IPS-18a (cell line): ENCODE results near the gene PRSS53.

Experiments
- H3K27ac ChIP-seq: one replicate; pipeline ENCODE4 v1.5.1; 2013; ENCODE audit warnings: low read length
- H3K27me3 ChIP-seq: one replicate; pipeline ENCODE4 v1.6.1; 2013; ENCODE audit warnings: mild to moderate bottlenecking, low read length; ENCODE audit not compliant: control insufficient read depth, insufficient read depth
- H3K36me3 ChIP-seq: one replicate; pipeline ENCODE4 v1.6.1; 2013; ENCODE audit warnings: low read depth, low read length; ENCODE audit not compliant: control insufficient read depth
- H3K4me1 ChIP-seq: one replicate; pipeline ENCODE4 v1.6.1; 2013; ENCODE audit warnings: low read depth, low read length; ENCODE audit not compliant: control insufficient read depth
- H3K4me3 ChIP-seq: one replicate; pipeline ENCODE4 v1.5.1; 2013; ENCODE audit warnings: low read length
- H3K9ac ChIP-seq: one replicate; pipeline ENCODE4 v1.6.1; 2013; ENCODE audit warnings: mild to moderate bottlenecking, low read length, moderate library complexity
- H3K9me3 ChIP-seq: one replicate; pipeline ENCODE4 v1.6.1; 2013; ENCODE audit warnings: low read depth, low read length; ENCODE audit not compliant: control insufficient read depth

The PRSS53 gene

GRCh38 chr16:31043352-31043751 is 45.4 kb downstream of the PRSS53 start:
- Histone ChIP-seq H3K27ac (no peak overlapping the region), H3K9me3 (no peaks in the 10 kb centered on the region), H3K4me1 (no peaks in the 10 kb centered on the region), H3K36me3 (no peaks in the 10 kb centered on the region), H3K9ac (no peak overlapping the region), H3K27me3 (no peaks in the 10 kb centered on the region), H3K4me3 (no peak overlapping the region)

- no peak overlapping the region for H3K27ac ChIP-seq
- H3K9ac ChIP-seq = no peak overlapping the region
- H3K4me3 ChIP-seq = no peak overlapping the region
- H3K27me3 ChIP-seq = no peaks in the 10 kb centered on the region
- H3K9me3 ChIP-seq = no peaks in the 10 kb centered on the region
- H3K36me3 ChIP-seq = no peaks in the 10 kb centered on the region
- no peaks in the 10 kb centered on the region for H3K4me1 ChIP-seq
Measured at GRCh38 chr16:31042866-31043265, 45.9 kb downstream of the PRSS53 start.

GRCh38 chr16:31038993-31039392 is 49.8 kb downstream of the PRSS53 start:
- Histone ChIP-seq H3K4me1 (peaks cover 2% of the 10 kb centered on the region), H3K27ac (no peak overlapping the region)

DNA sequence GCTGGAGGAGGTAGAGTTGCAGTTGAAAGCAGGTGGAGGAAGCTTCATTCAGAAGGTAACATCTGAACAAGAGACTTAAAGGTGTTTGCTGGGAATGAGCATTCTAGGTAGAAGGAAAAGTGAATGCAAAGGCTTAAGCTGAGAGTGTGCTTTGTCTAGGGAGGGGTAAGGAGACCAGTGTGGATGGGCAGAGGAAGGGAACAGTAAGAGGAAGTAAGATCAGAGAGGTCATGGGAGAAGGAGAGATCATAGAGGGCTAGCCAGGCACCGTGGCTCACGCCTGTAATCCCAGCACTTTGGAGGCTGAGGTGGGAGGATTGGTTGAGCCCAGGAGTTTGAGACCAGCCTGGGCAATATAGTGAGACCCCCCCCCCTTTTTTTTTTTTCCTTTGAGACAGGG is 52.1 kb downstream of the PRSS53 start:
- no peak overlapping the region for H3K4me3 ChIP-seq
- no peak overlapping the region for H3K9ac ChIP-seq
- H3K27me3 ChIP-seq = no peaks in the 10 kb centered on the region

More at GRCh38 chr16:31038993-31039392, 49.8 kb downstream of the PRSS53 start:
- no peaks in the 10 kb centered on the region for H3K9me3 ChIP-seq
- no peak overlapping the region for H3K9ac ChIP-seq
- H3K36me3 ChIP-seq = no peaks in the 10 kb centered on the region
- no peak overlapping the region for H3K4me3 ChIP-seq
- no peaks in the 10 kb centered on the region for H3K27me3 ChIP-seq

GRCh38 chr16:31033709-31034492 is 54.8 kb downstream of the PRSS53 start:
- Histone ChIP-seq H3K4me1 (peaks cover 2% of the 10 kb centered on the region), H3K9ac (peak overlapping the region; percentile 60), H3K27me3 (no peaks in the 10 kb centered on the region), H3K36me3 (no peaks in the 10 kb centered on the region), H3K4me3 (peak overlapping the region; percentile 98), H3K9me3 (no peaks in the 10 kb centered on the region), H3K27ac (no peak overlapping the region)

More for the DNA sequence above, 52.1 kb downstream of the PRSS53 start:
- Histone ChIP-seq H3K4me1 (peaks cover 2% of the 10 kb centered on the region), H3K27ac (no peak overlapping the region), H3K9me3 (no peaks in the 10 kb centered on the region), H3K36me3 (no peaks in the 10 kb centered on the region)
